ENCODE results near the gene RUNX2.

GRCh38 chr6:45505470-45505869 lies 177.3 kb downstream of the RUNX2 start:
- no peak for TF ChIP-seq CTCF (conservative IDR thresholded peaks at IDR 0.05; ENCODE audit: low read length)
- TF ChIP-seq EZH2phosphoT487 (IDR thresholded peaks at IDR 0.05; ENCODE audit: borderline replicate concordance, low read depth, low read length), result no peak

All from OCI-LY7 (cell line).